Memory B cell (primary cell): ENCODE data around the gene BATF.

Source experiments
- ATAC-seq: fragments of 150-1000 bp; cut with Tn5 transposase; 2 replicates; pipeline ENCODE4 v1.10.0; 2021; ENCODE audit warnings: low read depth, mild to moderate bottlenecking, moderate library complexity
- DNase-seq, 2 donors: peaks; one replicate each; pipeline ENCODE4 v3.0.0; 2022; ENCODE audit warnings: low spot score in 2 of 2
- H3K27ac Mint-ChIP-seq: one replicate; pipeline ENCODE4 v1.8.0; 2022; ENCODE audit warnings: mild to moderate bottlenecking, moderate library complexity, mixed read lengths
- H3K27me3 Mint-ChIP-seq: one replicate; pipeline ENCODE4 v1.8.0; 2022; ENCODE audit warnings: mixed read lengths
- H3K36me3 Mint-ChIP-seq: one replicate; pipeline ENCODE4 v1.8.0; 2022; ENCODE audit warnings: mild to moderate bottlenecking, mixed read lengths
- H3K4me1 Mint-ChIP-seq: one replicate; pipeline ENCODE4 v1.8.0; 2022; ENCODE audit warnings: mixed read lengths
- H3K4me3 Mint-ChIP-seq: one replicate; pipeline ENCODE4 v1.8.0; 2022; ENCODE audit warnings: mild to moderate bottlenecking, moderate library complexity, mixed read lengths
- H3K9me3 Mint-ChIP-seq: one replicate; pipeline ENCODE4 v1.8.0; 2022; ENCODE audit warnings: mixed read lengths

BATF gene

GRCh38 chr14:75533791-75534555 is 11.7 kb downstream of the BATF start:
- Mint-ChIP-seq H3K36me3 (peaks cover 17% of the 10 kb centered on the region), H3K9me3 (no peaks in the 10 kb centered on the region), H3K4me1 (peaks cover 25% of the 10 kb centered on the region), H3K4me3 (no peak overlapping the region), H3K27ac (peak overlapping the region; percentile 81), H3K27me3 (no peaks in the 10 kb centered on the region)
- ATAC-seq (no peak), DNase-seq (no peak)

GRCh38 chr14:75535164-75535898 is 13.1 kb downstream of the BATF start:
- Mint-ChIP-seq H3K27me3 (no peaks in the 10 kb centered on the region), H3K4me3 (no peak overlapping the region)

GRCh38 chr14:75537071-75537470 is 14.8 kb downstream of the BATF start:
- ATAC-seq (no peak), DNase-seq (no peak)
- Mint-ChIP-seq H3K36me3 (peaks cover 11% of the 10 kb centered on the region), H3K4me1 (peaks cover 37% of the 10 kb centered on the region), H3K27me3 (no peaks in the 10 kb centered on the region), H3K4me3 (no peak overlapping the region), H3K27ac (peak overlapping the region; percentile 41), H3K9me3 (no peaks in the 10 kb centered on the region)

More at GRCh38 chr14:75535164-75535898, 13.1 kb downstream of the BATF start:
- Mint-ChIP-seq H3K27ac (peak overlapping the region; percentile 26), H3K36me3 (peaks cover 12% of the 10 kb centered on the region), H3K9me3 (no peaks in the 10 kb centered on the region), H3K4me1 (peaks cover 36% of the 10 kb centered on the region)
- ATAC-seq (no peak), DNase-seq (no peak)

- DNase-seq (no peak), ATAC-seq (peak; percentile 18)
- H3K27me3 Mint-ChIP-seq, result no peaks in the 10 kb centered on the region
- peaks cover 10% of the 10 kb centered on the region for H3K36me3 Mint-ChIP-seq
- H3K9me3 Mint-ChIP-seq, result no peaks in the 10 kb centered on the region
- peak overlapping the region; percentile 57 for H3K4me3 Mint-ChIP-seq
- H3K27ac Mint-ChIP-seq, result peak overlapping the region; percentile 91
- peaks cover 44% of the 10 kb centered on the region for H3K4me1 Mint-ChIP-seq
These were observed 16.9 kb downstream of the BATF start for GRCh38 chr14:75539162-75539560.

- DNase-seq, result peak; percentile 41 to 59
These were observed 17.6 kb downstream of the BATF start for GRCh38 chr14:75539561-75540478.

GRCh38 chr14:75540479-75540851 is 18.2 kb downstream of the BATF start:
- H3K4me3 Mint-ChIP-seq, result peak overlapping the region; percentile 39
- DNase-seq (no peak), ATAC-seq (no peak)
- H3K36me3 Mint-ChIP-seq, result peaks cover 10% of the 10 kb centered on the region
- H3K9me3 Mint-ChIP-seq, result no peaks in the 10 kb centered on the region
- no peaks in the 10 kb centered on the region for H3K27me3 Mint-ChIP-seq
- H3K4me1 Mint-ChIP-seq, result peaks cover 44% of the 10 kb centered on the region
- H3K27ac Mint-ChIP-seq, result peak overlapping the region; percentile 91

More at GRCh38 chr14:75539561-75540478, 17.6 kb downstream of the BATF start:
- ATAC-seq, result peak; percentile 75
- peaks cover 10% of the 10 kb centered on the region for H3K36me3 Mint-ChIP-seq
- no peaks in the 10 kb centered on the region for H3K9me3 Mint-ChIP-seq
- H3K27ac Mint-ChIP-seq, result peak overlapping the region; percentile 91
- no peaks in the 10 kb centered on the region for H3K27me3 Mint-ChIP-seq
- H3K4me3 Mint-ChIP-seq, result peak overlapping the region; percentile 57
- H3K4me1 Mint-ChIP-seq, result peaks cover 44% of the 10 kb centered on the region

GRCh38 chr14:75542588-75543091 is 20.4 kb downstream of the BATF start:
- Mint-ChIP-seq H3K27ac (peak overlapping the region; percentile 91), H3K9me3 (no peaks in the 10 kb centered on the region), H3K4me3 (peak overlapping the region; percentile 78), H3K36me3 (peaks cover 8% of the 10 kb centered on the region), H3K4me1 (peaks cover 39% of the 10 kb centered on the region), H3K27me3 (no peaks in the 10 kb centered on the region)
- ATAC-seq, result peak; percentile 79
- DNase-seq, result peak; percentile 50 to 56

- H3K27ac Mint-ChIP-seq, result peak overlapping the region; percentile 91
- H3K4me1 Mint-ChIP-seq, result peaks cover 38% of the 10 kb centered on the region
- DNase-seq (no peak), ATAC-seq (no peak)
- H3K9me3 Mint-ChIP-seq, result no peaks in the 10 kb centered on the region
- no peaks in the 10 kb centered on the region for H3K27me3 Mint-ChIP-seq
- peak overlapping the region; percentile 78 for H3K4me3 Mint-ChIP-seq
- peaks cover 11% of the 10 kb centered on the region for H3K36me3 Mint-ChIP-seq
These were observed 21.0 kb downstream of the BATF start for GRCh38 chr14:75543253-75543652.

GRCh38 chr14:75543786-75544185 is 21.5 kb downstream of the BATF start:
- ATAC-seq, result no peak
- Mint-ChIP-seq H3K4me3 (no peak overlapping the region), H3K9me3 (no peaks in the 10 kb centered on the region), H3K36me3 (peaks cover 11% of the 10 kb centered on the region), H3K27ac (no peak overlapping the region), H3K4me1 (peaks cover 39% of the 10 kb centered on the region), H3K27me3 (no peaks in the 10 kb centered on the region)
- DNase-seq, result no peak

GRCh38 chr14:75545907-75546306 is 23.6 kb downstream of the BATF start:
- ATAC-seq (no peak), DNase-seq (no peak)
- Mint-ChIP-seq H3K4me3 (no peak overlapping the region), H3K4me1 (peaks cover 34% of the 10 kb centered on the region), H3K36me3 (peaks cover 12% of the 10 kb centered on the region), H3K9me3 (no peaks in the 10 kb centered on the region), H3K27ac (no peak overlapping the region), H3K27me3 (no peaks in the 10 kb centered on the region)

- Mint-ChIP-seq H3K4me1 (peaks cover 25% of the 10 kb centered on the region), H3K36me3 (peaks cover 14% of the 10 kb centered on the region), H3K9me3 (no peaks in the 10 kb centered on the region), H3K27me3 (no peaks in the 10 kb centered on the region), H3K27ac (peak overlapping the region; percentile 54), H3K4me3 (no peak overlapping the region)
- no peak for DNase-seq
- ATAC-seq, result no peak
These were observed 25.4 kb downstream of the BATF start for GRCh38 chr14:75547552-75548250.

GRCh38 chr14:75548544-75548943 is 26.3 kb downstream of the BATF start:
- H3K27me3 Mint-ChIP-seq, result no peaks in the 10 kb centered on the region
- H3K36me3 Mint-ChIP-seq, result peaks cover 14% of the 10 kb centered on the region
- peak overlapping the region; percentile 54 for H3K27ac Mint-ChIP-seq
- no peak for ATAC-seq
- H3K4me1 Mint-ChIP-seq, result peaks cover 19% of the 10 kb centered on the region
- H3K9me3 Mint-ChIP-seq, result no peaks in the 10 kb centered on the region
- no peak for DNase-seq
- peak overlapping the region; percentile 3 for H3K4me3 Mint-ChIP-seq

GRCh38 chr14:75549169-75549568 is 26.9 kb downstream of the BATF start:
- H3K36me3 Mint-ChIP-seq, result peaks cover 14% of the 10 kb centered on the region
- peak; percentile 92 for ATAC-seq
- H3K4me1 Mint-ChIP-seq, result peaks cover 19% of the 10 kb centered on the region

More at GRCh38 chr14:75549169-75549568, 26.9 kb downstream of the BATF start:
- Mint-ChIP-seq H3K9me3 (no peaks in the 10 kb centered on the region), H3K27me3 (no peaks in the 10 kb centered on the region), H3K4me3 (peak overlapping the region; percentile 35), H3K27ac (peak overlapping the region; percentile 81)
- DNase-seq, result peak in 1 of 2 donors; percentile 25
